HG02970 (cell line): ENCODE data around the gene GRM8.
A peak's percentile ranks its signal among the peaks of the same experiment; 100 is the strongest.

ENCODE experiments used
- ATAC-seq: cut with Tn5 transposase; IDR thresholded peaks from one replicate; pipeline ENCODE4 v1.9.1; 2021; ENCODE audit warnings: mild to moderate bottlenecking, moderate library complexity, moderate number of reproducible peaks; ENCODE audit not compliant: unreplicated experiment, low FRiP score

Gene GRM8

GRCh38 chr7:127252778-127253280 lies at the start of gene GRM8:
Gene GRM8 (minus strand): TSS chr7:127252941.
- ATAC-seq, result no peak

GRCh38 chr7:127290801-127291361 lies 38.1 kb upstream of the GRM8 start:
- ATAC-seq, result no peak

GRCh38 chr7:127290116-127290655 lies 37.4 kb upstream of the GRM8 start:
- no peak for ATAC-seq

- no peak for ATAC-seq
Measured at GRCh38 chr7:127287133-127287532, 34.4 kb upstream of the GRM8 start.

GRCh38 chr7:127270093-127270492 lies 17.4 kb upstream of the GRM8 start:
- no peak for ATAC-seq

GRCh38 chr7:127266047-127266446 lies 13.3 kb upstream of the GRM8 start:
- ATAC-seq, result no peak

- no peak for ATAC-seq
Measured at GRCh38 chr7:127264219-127264618, 11.5 kb upstream of the GRM8 start.

- ATAC-seq, result no peak
Measured at GRCh38 chr7:127258111-127258510, 5.4 kb upstream of the GRM8 start.

- ATAC-seq, result no peak
Measured at GRCh38 chr7:127257086-127257485, 4.3 kb upstream of the GRM8 start.

GRCh38 chr7:127256041-127256725 lies 3.4 kb upstream of the GRM8 start:
- ATAC-seq, result no peak

- no peak for ATAC-seq
Measured at GRCh38 chr7:127254163-127254684, 1.5 kb upstream of the GRM8 start.

- ATAC-seq, result peak; percentile 84
Measured at GRCh38 chr7:127253281-127254162, 781 bp upstream of the GRM8 start.

GRCh38 chr7:127252377-127252713 lies 396 bp downstream of the GRM8 start:
- ATAC-seq, result no peak

GRCh38 chr7:127251465-127252376 lies 1.0 kb downstream of the GRM8 start:
- no peak for ATAC-seq

- no peak for ATAC-seq
Measured at GRCh38 chr7:127251036-127251464, 1.7 kb downstream of the GRM8 start.

GRCh38 chr7:127250312-127251035 lies 2.3 kb downstream of the GRM8 start:
- ATAC-seq, result no peak

GRCh38 chr7:127245607-127246006 lies 7.1 kb downstream of the GRM8 start:
- no peak for ATAC-seq

GRCh38 chr7:127245002-127245401 lies 7.7 kb downstream of the GRM8 start:
- ATAC-seq, result no peak

- no peak for ATAC-seq
Measured at GRCh38 chr7:127239814-127240213, 12.9 kb downstream of the GRM8 start.
